Measurements from ENCODE around the gene GJC2. TPM values are rescaled to one million over a fixed set of nuclear protein-coding genes. Genes with fewer than 3 reads are reported as not detected.

Gene GJC2
- total RNA-seq, 1 experiment from 2014 or later, result 1.2 TPM

DNA sequence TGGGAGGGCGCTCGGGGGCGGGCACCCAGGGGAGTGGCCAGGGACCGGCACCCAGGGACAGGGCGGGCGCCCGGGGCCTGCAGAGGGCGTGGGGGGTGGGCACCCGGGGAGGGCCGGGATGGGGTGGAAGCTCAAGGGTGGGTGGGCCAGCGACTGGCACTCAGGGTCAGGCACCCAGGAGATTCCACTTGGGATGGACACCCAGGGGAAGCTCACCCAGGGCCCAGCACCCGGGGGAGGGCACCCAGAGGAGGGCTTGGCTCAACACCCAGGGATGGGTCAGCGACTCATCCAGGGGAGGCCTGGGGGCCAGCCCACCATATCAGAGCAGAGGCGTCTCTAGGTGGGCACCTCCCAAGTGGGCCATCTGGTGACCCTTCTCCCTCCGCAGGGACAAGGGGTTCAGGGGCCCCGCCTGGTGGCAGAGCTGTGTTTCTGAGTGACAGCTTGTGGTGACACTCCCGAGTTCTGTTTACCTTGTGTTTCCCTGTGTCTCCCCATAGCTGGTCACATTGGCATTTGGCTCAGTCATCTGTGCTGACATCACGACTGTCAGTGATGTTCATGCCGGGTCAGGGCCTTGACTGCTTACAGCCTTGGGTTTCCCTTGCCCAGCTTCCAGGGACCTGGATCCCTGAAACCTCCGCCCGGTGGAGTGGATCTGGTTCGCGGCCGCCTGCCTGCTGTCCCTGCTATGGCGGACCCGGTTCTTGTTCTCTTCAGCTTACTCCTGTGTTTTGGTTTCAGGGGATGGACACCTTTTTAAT lies 16.6 kb downstream of the GJC2 start:
- H4K20me1 ChIP-seq (ENCODE audit: low read length), result no peaks in the 10 kb centered on the region
- H3K27ac ChIP-seq (ENCODE audit: low read length), result peak overlapping the region; percentile 93
- CTCF ChIA-PET, result interaction anchor here (0.6 to 2.5 kb wide), 4 partner anchors 35 to 1063 kb away, joined by 3 to 19 read pairs (median 10); no protein-coding TSS in a partner anchor
- H2AFZ ChIP-seq (ENCODE audit: low read length), result peak overlapping the region; percentile 51
- H3K36me3 ChIP-seq (ENCODE audit: low read depth, low read length), result no peaks in the 10 kb centered on the region
- H3K27me3 ChIP-seq (ENCODE audit: low read length), result no peaks in the 10 kb centered on the region
- no peaks in the 10 kb centered on the region for H3F3A ChIP-seq (ENCODE audit: low read length, unreplicated experiment)
- intact Hi-C loops (cut with micrococcal nuclease), result loop anchor here (1.0 to 10.0 kb wide), 9 partner anchors 26 to 1979 kb away; partner anchors contain the start of genes ACBD3, ARF1, GUK1 and MRPL55
- H3K4me1 ChIP-seq (ENCODE audit: insufficient read depth, low read length), result peaks cover 18% of the 10 kb centered on the region
- H3K79me2 ChIP-seq (ENCODE audit: low read length), result peaks cover 24% of the 10 kb centered on the region
- H3K9ac ChIP-seq (ENCODE audit: low read length), result peak overlapping the region; percentile 96
- DNase-seq (peak; percentile 89), ATAC-seq (peak; percentile 75)
- no peaks in the 10 kb centered on the region for H3K9me2 ChIP-seq (replicated peaks; ENCODE audit: low read length)
- H3K9me3 ChIP-seq (ENCODE audit: low read length), result no peaks in the 10 kb centered on the region
- no TSS peak for BruUV-seq (replicated peaks)
- POLR2A ChIA-PET (ENCODE audit: unreplicated experiment), result interaction anchor here (0.6 to 1.6 kb wide), 2 partner anchors 26 to 79 kb away, joined by 3 to 5 read pairs; no protein-coding TSS in a partner anchor
- TF ChIP-seq EZH2 (IDR thresholded peaks at IDR 0.05; ENCODE audit: low read length, unreplicated experiment) (no peak), CTCF (conservative IDR thresholded peaks at IDR 0.05; ENCODE audit: low read depth, low read length) (peak; percentile 62), EZH2phosphoT487 (IDR thresholded peaks at IDR 0.05; ENCODE audit: borderline replicate concordance, low read length) (no peak)
- peak overlapping the region; percentile 77 for H3K4me3 ChIP-seq (ENCODE audit: low read length)
- H3K4me2 ChIP-seq (ENCODE audit: low read length), result peak overlapping the region; percentile 94

DNA sequence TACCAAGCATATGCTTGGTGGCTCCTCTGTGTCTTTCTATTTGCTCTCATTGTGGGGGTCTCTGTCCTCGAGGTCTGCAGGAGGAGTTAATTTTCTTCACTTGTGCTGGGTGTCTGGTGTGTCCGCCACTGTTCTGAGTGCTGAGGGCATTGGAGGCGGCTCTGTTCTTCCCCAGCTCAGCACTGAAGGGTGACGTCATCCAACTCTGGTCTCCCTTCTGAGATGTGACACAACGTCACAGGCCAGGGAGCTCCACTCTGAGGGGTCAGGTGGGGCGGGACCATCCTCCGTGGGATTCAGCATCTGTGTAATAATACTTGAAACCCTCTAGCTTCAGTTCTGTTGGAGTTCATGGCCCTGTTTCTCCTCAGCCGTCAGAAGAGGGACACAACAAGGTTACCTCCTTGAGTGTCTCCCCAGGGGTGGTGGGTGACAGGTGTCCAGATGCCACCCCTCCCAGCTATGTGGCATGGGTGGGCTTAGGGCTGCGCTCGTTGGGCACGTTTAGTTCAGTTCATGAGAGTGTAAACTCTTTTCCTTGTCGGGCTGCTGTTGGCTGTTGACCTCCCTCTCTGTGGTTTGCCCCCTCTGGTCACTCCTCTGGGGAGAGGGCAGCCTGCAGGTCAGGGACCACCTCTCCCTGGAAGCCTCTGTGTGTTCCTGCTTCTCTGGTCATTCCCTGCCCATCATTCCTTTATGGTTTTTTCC lies 19.0 kb downstream of the GJC2 start:
- H3K27me3 ChIP-seq (ENCODE audit: low read length), result no peaks in the 10 kb centered on the region
- H3F3A ChIP-seq (ENCODE audit: low read length, unreplicated experiment), result no peaks in the 10 kb centered on the region
- no peak overlapping the region for H2AFZ ChIP-seq (ENCODE audit: low read length)
- no peaks in the 10 kb centered on the region for H3K9me3 ChIP-seq (ENCODE audit: low read length)
- H4K20me1 ChIP-seq (ENCODE audit: low read length), result no peaks in the 10 kb centered on the region
- no peak for ATAC-seq
- no peak overlapping the region for H3K9ac ChIP-seq (ENCODE audit: low read length)
- no peaks in the 10 kb centered on the region for H3K36me3 ChIP-seq (ENCODE audit: low read depth, low read length)
- TF ChIP-seq CTCF (conservative IDR thresholded peaks at IDR 0.05; ENCODE audit: low read depth, low read length) (no peak), EZH2phosphoT487 (IDR thresholded peaks at IDR 0.05; ENCODE audit: borderline replicate concordance, low read length) (no peak), EZH2 (IDR thresholded peaks at IDR 0.05; ENCODE audit: low read length, unreplicated experiment) (no peak)
- ChIA-PET CTCF (no interaction called here), POLR2A (ENCODE audit: unreplicated experiment) (interaction anchor here (0.6 kb wide), 1 partner anchor 107 kb away, joined by 3 read pairs; no protein-coding TSS in a partner anchor)
- no peak overlapping the region for H3K4me2 ChIP-seq (ENCODE audit: low read length)
- no peak overlapping the region for H3K27ac ChIP-seq (ENCODE audit: low read length)
- peaks cover 23% of the 10 kb centered on the region for H3K4me1 ChIP-seq (ENCODE audit: insufficient read depth, low read length)
- no peak for DNase-seq
- H3K4me3 ChIP-seq (ENCODE audit: low read length), result no peak overlapping the region
- peaks cover 32% of the 10 kb centered on the region for H3K79me2 ChIP-seq (ENCODE audit: low read length)
- no TSS peak for BruUV-seq (replicated peaks)
- intact Hi-C loops (cut with micrococcal nuclease), result loop anchor here (5.0 to 10.0 kb wide), 3 partner anchors 289 to 1981 kb away; partner anchors contain the start of gene ACBD3
- H3K9me2 ChIP-seq (replicated peaks; ENCODE audit: low read length), result no peaks in the 10 kb centered on the region
